ENCODE data around the gene SLCO2A1.

Gene SLCO2A1

DNA sequence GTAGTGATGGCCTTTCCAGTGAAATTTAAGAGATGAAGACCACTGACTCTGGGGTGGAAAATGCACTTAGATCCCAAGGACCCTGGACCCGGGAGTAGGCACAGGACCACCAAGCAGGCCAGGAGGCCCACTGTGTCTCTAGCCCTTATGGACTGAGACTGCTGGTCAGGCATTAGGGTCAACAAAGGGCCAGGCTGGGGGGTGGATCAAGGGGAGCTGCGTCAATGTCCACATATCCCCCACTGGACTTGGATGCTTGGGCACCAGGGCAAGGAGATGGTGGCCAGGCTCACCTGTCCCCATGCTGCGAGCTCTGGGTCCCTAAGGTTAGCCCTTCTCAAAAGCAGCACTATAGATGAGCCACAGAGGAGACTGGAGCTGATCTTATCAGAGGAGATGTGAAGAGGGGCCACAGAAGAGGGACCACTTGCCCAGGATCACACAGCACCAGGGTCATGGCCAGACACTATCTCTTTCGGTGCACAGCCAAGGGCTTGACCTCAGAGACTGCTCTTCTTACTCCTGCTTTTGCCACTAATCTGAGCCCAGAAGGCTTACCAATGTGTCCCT lies 148.8 kb downstream of the SLCO2A1 start:
- no peak for DNase-seq

DNA sequence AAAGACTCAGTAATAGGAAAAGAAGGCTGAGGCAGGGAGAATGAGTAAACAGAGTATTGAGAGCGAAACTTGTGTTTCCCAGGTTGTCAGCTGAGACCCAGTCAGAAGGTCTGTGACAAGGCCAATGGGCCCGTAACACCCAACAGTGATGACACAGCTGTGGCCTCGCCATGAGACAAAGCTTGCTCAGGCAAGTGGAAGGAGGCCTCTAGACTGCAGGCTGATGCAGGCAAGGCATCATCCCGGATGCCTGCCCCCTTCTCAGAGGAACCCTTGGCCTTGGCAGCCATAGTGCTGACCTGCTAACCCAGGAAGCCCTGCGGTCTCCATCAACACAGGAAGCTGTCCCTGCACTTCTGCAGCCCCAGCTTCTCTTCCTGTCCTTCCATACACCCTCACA lies 149.4 kb downstream of the SLCO2A1 start:
- no peak for DNase-seq

DNA sequence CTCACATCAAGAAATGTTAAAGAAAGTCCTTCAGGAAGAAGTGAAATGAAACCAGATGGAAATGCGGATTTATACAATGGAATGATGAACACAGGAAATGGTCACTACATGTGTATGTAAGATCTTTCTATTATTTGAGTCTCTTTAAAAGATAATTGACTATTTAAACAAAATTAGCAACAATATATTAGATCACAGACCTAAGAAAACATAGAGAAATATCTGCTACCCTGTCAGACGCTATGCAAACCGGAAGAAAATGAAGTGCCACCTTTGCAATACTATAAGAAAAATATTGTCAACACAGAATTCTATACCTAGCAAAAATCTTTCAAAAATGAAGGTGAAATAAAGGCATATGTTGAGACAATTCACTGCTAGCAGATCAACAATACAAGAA lies 151.2 kb downstream of the SLCO2A1 start:
- DNase-seq: no peak
